ENCODE results near the gene LRRC27.

The LRRC27 gene

DNA sequence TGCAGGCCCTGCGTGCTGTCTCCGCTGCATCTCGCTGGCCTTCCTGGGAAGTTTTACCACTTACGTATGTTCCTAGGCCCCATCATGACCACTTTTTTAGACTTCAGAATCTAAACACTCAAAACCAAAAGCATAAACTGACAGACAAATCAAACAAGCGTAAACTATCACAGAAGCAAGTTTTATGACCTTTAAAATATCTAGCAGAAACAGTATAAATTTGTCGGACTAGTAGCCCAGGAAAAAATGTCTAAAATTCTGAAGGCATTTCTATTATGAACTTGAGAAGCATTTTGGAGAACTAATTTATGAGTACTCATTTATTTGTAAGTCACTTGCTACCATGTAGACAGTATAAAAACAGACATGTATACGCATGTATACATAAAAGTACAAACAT, 10.6 kb downstream of the LRRC27 start:
- no peak for DNase-seq (ENCODE audit: low spot score)
- TF ChIP-seq, protein P1, sequence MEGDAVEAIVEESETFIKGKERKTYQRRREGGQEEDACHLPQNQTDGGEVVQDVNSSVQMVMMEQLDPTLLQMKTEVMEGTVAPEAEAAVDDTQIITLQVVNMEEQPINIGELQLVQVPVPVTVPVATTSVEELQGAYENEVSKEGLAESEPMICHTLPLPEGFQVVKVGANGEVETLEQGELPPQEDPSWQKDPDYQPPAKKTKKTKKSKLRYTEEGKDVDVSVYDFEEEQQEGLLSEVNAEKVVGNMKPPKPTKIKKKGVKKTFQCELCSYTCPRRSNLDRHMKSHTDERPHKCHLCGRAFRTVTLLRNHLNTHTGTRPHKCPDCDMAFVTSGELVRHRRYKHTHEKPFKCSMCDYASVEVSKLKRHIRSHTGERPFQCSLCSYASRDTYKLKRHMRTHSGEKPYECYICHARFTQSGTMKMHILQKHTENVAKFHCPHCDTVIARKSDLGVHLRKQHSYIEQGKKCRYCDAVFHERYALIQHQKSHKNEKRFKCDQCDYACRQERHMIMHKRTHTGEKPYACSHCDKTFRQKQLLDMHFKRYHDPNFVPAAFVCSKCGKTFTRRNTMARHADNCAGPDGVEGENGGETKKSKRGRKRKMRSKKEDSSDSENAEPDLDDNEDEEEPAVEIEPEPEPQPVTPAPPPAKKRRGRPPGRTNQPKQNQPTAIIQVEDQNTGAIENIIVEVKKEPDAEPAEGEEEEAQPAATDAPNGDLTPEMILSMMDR (IDR thresholded peaks at IDR 0.05) = no peak
- no peak overlapping the region for H3K4me3 ChIP-seq
- H3K27ac ChIP-seq = no peak overlapping the region

DNA sequence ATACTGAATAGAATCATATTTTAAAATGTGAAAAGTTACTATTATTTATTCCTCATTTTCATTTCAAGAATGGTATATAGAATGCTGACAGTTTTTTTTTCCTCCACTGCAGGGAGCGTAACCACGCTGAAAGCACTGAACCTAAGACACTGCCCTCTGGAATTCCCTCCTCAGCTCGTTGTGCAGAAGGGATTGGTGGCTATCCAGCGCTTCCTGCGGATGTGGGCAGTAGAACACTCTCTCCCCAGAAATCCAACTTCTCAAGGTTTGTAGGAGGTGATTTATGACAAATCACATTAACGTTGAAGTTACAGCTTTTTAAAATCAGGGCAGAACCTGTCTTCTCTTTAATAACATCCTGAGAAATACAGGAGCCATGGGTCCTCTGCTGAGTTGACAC, 12.4 kb downstream of the LRRC27 start:
- DNase-seq (ENCODE audit: low spot score) = no peak
- Histone ChIP-seq H3K27ac (no peak overlapping the region), H3K4me3 (no peak overlapping the region)
- TF ChIP-seq, protein P1 (IDR thresholded peaks at IDR 0.05) = no peak

DNA sequence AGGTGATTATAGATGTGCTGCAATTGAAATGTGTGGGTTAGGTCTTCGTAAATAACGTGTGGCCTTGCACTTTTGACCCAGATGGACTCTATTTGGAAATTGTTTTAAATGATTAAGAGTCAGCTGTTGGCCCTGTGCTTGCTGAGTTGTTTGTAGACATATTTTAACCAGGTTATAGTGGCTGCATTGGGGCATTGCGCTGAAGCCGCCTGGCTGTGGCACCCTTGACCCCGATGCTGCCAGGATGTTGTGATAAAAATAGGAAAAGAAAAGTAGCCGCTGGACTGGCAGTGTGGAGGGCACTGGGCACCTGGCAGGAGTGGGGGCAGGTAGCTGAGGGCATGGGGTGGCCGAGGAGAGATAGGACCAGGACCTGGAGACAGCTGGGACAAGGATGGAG, 13.4 kb downstream of the LRRC27 start:
- no peak for DNase-seq (ENCODE audit: low spot score)
- no peak overlapping the region for H3K4me3 ChIP-seq
- no peak overlapping the region for H3K27ac ChIP-seq
- TF ChIP-seq, protein P1 (IDR thresholded peaks at IDR 0.05) = no peak

DNA sequence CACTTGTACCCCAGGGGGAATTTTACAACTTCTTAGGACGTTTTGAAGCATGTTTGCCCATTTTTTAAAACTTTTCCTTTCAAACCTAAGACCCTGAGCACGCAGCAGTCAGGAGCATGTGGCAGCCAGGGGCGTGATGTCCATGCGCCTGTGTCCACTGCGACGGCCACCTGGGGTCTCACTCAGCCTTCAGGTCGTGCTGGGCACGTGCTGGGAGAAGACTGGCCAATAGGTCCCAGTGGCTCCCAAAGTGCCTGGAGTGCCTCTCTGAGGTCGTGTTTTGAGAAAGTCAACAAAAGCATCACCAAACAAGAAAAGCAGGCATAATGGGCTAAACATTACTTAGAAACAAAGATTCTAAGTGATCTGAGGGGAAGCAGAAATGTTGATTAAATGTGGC, 14.8 kb downstream of the LRRC27 start:
- DNase-seq (ENCODE audit: low spot score) = no peak
- no peak overlapping the region for H3K4me3 ChIP-seq
- TF ChIP-seq, protein P1 (IDR thresholded peaks at IDR 0.05) = no peak
- no peak overlapping the region for H3K27ac ChIP-seq

DNA sequence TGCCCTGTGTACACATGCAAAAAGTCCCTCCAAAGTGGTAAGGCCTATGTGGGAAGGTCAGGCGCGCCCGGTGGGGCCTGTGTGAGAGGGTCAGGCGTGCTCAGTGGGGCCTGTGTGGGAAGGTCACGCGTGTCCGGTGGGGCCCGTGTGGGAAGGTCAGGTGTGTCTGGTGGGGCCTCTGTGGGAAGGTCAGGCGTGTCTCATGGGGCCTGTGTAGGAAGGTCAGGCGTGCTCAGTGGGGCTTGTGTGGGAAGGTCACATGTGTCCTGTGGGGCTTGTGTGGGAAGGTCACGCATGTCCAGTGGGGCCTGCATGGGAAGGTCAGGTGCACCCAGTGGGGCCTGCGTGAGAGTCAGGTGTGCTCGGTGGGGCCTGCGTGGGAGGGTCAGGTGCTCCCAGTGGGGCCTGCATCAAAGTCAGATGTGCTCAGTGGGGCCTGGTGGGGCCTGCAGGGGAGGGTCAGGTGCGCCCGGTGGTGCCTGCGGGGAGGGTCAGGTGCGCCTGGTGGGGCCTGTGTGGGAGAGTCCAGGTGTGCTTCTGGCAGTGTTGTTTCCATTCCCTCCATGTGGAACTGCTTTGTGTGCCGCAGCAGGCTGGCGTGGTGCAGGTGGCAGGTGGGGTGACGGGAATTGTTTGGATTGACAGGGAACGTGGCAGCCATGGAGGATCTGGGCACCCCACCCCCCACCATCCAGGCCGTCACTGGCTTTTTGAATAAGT, 15.4 kb downstream of the LRRC27 start:
- no peak for DNase-seq (ENCODE audit: low spot score)
- H3K4me3 ChIP-seq = no peak overlapping the region
- TF ChIP-seq, protein P1 (IDR thresholded peaks at IDR 0.05) = no peak
- H3K27ac ChIP-seq = no peak overlapping the region

DNA sequence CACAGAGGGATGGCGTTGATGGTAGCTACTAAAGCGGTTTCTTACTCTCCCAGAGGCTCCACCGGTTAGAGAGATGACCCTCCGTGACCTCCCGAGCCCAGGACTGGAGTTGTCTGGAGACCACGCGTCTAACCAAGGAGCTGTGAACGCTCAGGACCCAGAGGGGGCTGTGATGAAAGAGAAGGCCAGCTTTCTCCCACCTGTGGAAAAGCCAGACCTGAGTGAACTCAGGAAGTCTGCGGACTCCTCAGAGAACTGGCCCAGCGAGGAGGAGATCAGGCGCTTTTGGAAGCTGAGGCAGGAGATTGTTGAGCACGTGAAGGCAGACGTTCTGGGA, 15.9 kb downstream of the LRRC27 start:
- TF ChIP-seq, protein P1 (IDR thresholded peaks at IDR 0.05) = no peak
- Histone ChIP-seq H3K4me3 (no peak overlapping the region), H3K27ac (no peak overlapping the region)
- no peak for DNase-seq (ENCODE audit: low spot score)

DNA sequence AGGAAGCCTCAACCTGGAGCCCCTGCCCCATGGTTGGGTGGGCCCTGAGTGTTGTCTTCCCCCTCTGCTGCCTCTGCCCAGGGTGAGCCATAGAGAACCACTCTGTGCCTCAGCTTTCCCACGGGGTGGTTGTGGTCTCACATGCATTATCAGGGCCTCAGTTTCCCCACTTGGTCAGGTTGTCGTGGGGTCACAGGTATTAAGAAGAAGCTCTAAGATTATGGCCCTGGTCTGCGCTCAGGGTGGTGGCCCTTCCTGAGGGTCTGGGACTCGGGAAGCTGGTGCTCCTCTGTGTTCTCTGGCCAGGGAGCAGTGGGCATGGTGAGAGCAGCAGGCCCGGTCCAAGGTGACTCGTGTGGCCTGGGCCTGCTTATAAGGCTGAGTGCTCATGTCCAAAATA, 17.8 kb downstream of the LRRC27 start:
- H3K4me3 ChIP-seq = no peak overlapping the region
- no peak for DNase-seq (ENCODE audit: low spot score)
- TF ChIP-seq, protein P1 (IDR thresholded peaks at IDR 0.05) = no peak
- no peak overlapping the region for H3K27ac ChIP-seq

Measured in coronary artery (tissue), 2 donors.